ENCODE data around the gene ASB11. TPM values are rescaled to one million over a fixed set of nuclear protein-coding genes. Genes with fewer than 3 reads are reported as not detected.

ASB11 gene
- total RNA-seq, 1 donor from 2014 or later, result not detected

Other genes with a start within 250 kb of the ASB11 start
- gene ASB9, start 45.6 kb downstream of the ASB11 start, total RNA-seq, result 5.3 and 12.1 TPM in 2 replicates
- gene PIGA, start 19.9 kb upstream of the ASB11 start, total RNA-seq, result 8.8 and 10.5 TPM in 2 replicates
- 0.17 and 0.37 TPM in 2 replicates for gene VEGFD, start 68.8 kb upstream of the ASB11 start, total RNA-seq
- gene PIR, start 177.7 kb upstream of the ASB11 start, total RNA-seq, result 135 and 165 TPM in 2 replicates
- gene BMX, start 185.2 kb upstream of the ASB11 start, total RNA-seq, result 208 and 253 TPM in 2 replicates

All from dermis blood vessel endothelial cell (primary cell).